T47D (cell line): ENCODE data around the gene RALGAPA2.

ENCODE experiments used
- DNase-seq, 2 experiments: peaks; one replicate each; pipeline versions ENCODE4 v3.0.0 to v3.0.0-alpha.2; 2011 to 2012; ENCODE audit warnings: low read depth in 1 of 2, low spot score in 1 of 2
- JUND ChIP-seq: IDR thresholded peaks from 2 replicates; pipeline ENCODE4 v1.6.1; 2012; ENCODE audit warnings: low read depth
- in situ Hi-C: cut with HindIII; loops from 2 replicates; pipeline ENCODE4 v1.10.0; 2016; ENCODE audit warnings: low sequenced_read_pairs, low pct_unique_long_range_greater_than_20kb

RALGAPA2 gene

GRCh38 chr20:20664795-20665589 lies 47.5 kb downstream of the RALGAPA2 start:
- no peak for TF ChIP-seq JUND
- DNase-seq: peak; percentile 20 to 70
- in situ Hi-C loops: no loop called here

GRCh38 chr20:20663841-20664240 lies 48.6 kb downstream of the RALGAPA2 start:
- DNase-seq: no peak
- in situ Hi-C loops: no loop called here
- TF ChIP-seq JUND: no peak

GRCh38 chr20:20658871-20659431 lies 53.5 kb downstream of the RALGAPA2 start:
- in situ Hi-C loops: no loop called here
- DNase-seq: no peak

GRCh38 chr20:20658123-20658522 lies 54.3 kb downstream of the RALGAPA2 start:
- no peak for DNase-seq
- no peak for TF ChIP-seq JUND
- in situ Hi-C loops: no loop called here

More at GRCh38 chr20:20658871-20659431, 53.5 kb downstream of the RALGAPA2 start:
- no peak for TF ChIP-seq JUND

GRCh38 chr20:20657092-20657491 lies 55.4 kb downstream of the RALGAPA2 start:
- no peak for TF ChIP-seq JUND
- no peak for DNase-seq
- in situ Hi-C loops: no loop called here

GRCh38 chr20:20655883-20656282 lies 56.6 kb downstream of the RALGAPA2 start:
- in situ Hi-C loops: no loop called here
- no peak for DNase-seq
- TF ChIP-seq JUND: no peak

- in situ Hi-C loops: no loop called here
- DNase-seq: no peak
- TF ChIP-seq JUND: no peak
These were observed 62.5 kb downstream of the RALGAPA2 start for GRCh38 chr20:20649945-20650344.

GRCh38 chr20:20643927-20644326 lies 68.5 kb downstream of the RALGAPA2 start:
- no peak for TF ChIP-seq JUND
- in situ Hi-C loops: no loop called here
- no peak for DNase-seq

- in situ Hi-C loops: no loop called here
- TF ChIP-seq JUND: no peak
- DNase-seq: no peak
These were observed 70.7 kb downstream of the RALGAPA2 start for GRCh38 chr20:20641783-20642182.

GRCh38 chr20:20638878-20639277 lies 73.6 kb downstream of the RALGAPA2 start:
- no peak for TF ChIP-seq JUND
- in situ Hi-C loops: no loop called here

GRCh38 chr20:20637998-20638725 lies 74.3 kb downstream of the RALGAPA2 start:
- in situ Hi-C loops: no loop called here
- TF ChIP-seq JUND: no peak
- no peak for DNase-seq

More at GRCh38 chr20:20638878-20639277, 73.6 kb downstream of the RALGAPA2 start:
- DNase-seq: no peak

GRCh38 chr20:20635006-20635405 lies 77.4 kb downstream of the RALGAPA2 start:
- DNase-seq: no peak
- no peak for TF ChIP-seq JUND
- in situ Hi-C loops: no loop called here

GRCh38 chr20:20632644-20633043 lies 79.8 kb downstream of the RALGAPA2 start:
- in situ Hi-C loops: no loop called here
- no peak for TF ChIP-seq JUND
- no peak for DNase-seq
